ENCODE measurements around the gene COA3. TPM values are rescaled to one million over a fixed set of nuclear protein-coding genes. Genes with fewer than 3 reads are reported as not detected.

Gene COA3
- total RNA-seq, 1 donor from 2014 or later: 93.9 TPM

DNA sequence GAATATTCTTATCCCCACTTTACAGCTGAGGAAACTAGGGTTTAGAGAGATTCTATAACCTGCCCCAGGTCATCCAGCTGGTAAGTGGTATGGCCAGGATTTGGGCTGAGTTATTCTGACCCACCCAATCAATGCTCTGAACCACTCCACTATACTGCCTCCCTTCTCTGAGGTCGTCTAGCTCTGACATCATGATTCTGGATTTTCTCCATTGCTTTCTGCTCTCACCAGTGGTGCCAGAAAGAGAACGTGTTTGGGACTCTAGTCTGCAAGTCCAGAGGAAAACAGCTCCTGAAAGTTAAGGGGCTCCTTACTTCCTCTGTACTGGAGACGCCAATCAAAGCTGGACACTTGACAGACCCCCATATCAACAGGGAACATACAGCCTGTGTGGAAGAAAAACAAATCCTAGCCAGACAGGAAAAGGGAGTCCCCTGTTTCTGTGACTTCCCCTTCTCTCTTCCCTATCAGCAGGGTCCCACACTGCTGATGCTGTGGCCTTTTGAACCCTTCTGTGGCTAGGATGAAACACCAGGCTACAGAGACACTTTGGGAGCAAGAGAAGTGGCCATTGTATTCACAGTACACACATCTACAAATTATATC lies 47.7 kb downstream of the COA3 start:
- Mint-ChIP-seq H3K4me3 (no peak overlapping the region), H3K9me3 (no peaks in the 10 kb centered on the region), H3K4me1 (ENCODE audit: unreplicated experiment) (peaks cover 10% of the 10 kb centered on the region), H3K27me3 (peaks cover 26% of the 10 kb centered on the region), H3K36me3 (no peaks in the 10 kb centered on the region), H3K27ac (no peak overlapping the region)
- no peak for DNase-seq (ENCODE audit: extremely low spot score, unreplicated experiment)
- TF ChIP-seq, protein P1, sequence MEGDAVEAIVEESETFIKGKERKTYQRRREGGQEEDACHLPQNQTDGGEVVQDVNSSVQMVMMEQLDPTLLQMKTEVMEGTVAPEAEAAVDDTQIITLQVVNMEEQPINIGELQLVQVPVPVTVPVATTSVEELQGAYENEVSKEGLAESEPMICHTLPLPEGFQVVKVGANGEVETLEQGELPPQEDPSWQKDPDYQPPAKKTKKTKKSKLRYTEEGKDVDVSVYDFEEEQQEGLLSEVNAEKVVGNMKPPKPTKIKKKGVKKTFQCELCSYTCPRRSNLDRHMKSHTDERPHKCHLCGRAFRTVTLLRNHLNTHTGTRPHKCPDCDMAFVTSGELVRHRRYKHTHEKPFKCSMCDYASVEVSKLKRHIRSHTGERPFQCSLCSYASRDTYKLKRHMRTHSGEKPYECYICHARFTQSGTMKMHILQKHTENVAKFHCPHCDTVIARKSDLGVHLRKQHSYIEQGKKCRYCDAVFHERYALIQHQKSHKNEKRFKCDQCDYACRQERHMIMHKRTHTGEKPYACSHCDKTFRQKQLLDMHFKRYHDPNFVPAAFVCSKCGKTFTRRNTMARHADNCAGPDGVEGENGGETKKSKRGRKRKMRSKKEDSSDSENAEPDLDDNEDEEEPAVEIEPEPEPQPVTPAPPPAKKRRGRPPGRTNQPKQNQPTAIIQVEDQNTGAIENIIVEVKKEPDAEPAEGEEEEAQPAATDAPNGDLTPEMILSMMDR (conservative IDR thresholded peaks at IDR 0.05): no peak

GRCh38 chr17:42748908-42749798 lies 49.4 kb downstream of the COA3 start:
- TF ChIP-seq, protein P1 (conservative IDR thresholded peaks at IDR 0.05): no peak
- Mint-ChIP-seq H3K4me1 (ENCODE audit: unreplicated experiment) (peaks cover 12% of the 10 kb centered on the region), H3K27me3 (peaks cover 17% of the 10 kb centered on the region), H3K4me3 (no peak overlapping the region), H3K27ac (no peak overlapping the region), H3K36me3 (no peaks in the 10 kb centered on the region), H3K9me3 (no peaks in the 10 kb centered on the region)
- DNase-seq (ENCODE audit: extremely low spot score, unreplicated experiment): no peak

GRCh38 chr17:42748202-42748907 lies 50.1 kb downstream of the COA3 start:
- no peak overlapping the region for H3K27ac Mint-ChIP-seq
- H3K27me3 Mint-ChIP-seq: peaks cover 17% of the 10 kb centered on the region
- no peak for DNase-seq (ENCODE audit: extremely low spot score, unreplicated experiment)
- peaks cover 18% of the 10 kb centered on the region for H3K4me1 Mint-ChIP-seq (ENCODE audit: unreplicated experiment)
- no peaks in the 10 kb centered on the region for H3K9me3 Mint-ChIP-seq
- TF ChIP-seq, protein P1 (conservative IDR thresholded peaks at IDR 0.05): no peak
- H3K4me3 Mint-ChIP-seq: no peak overlapping the region
- no peaks in the 10 kb centered on the region for H3K36me3 Mint-ChIP-seq

Small RNA genes lying within 50 kb of the gene (microRNA-seq; reads per million reads assigned to microRNA genes)
- gene MIR6781: 0.83 reads per million

Other genes starting within 250 kb of the COA3 start
- 2.2 and 2.7 TPM in 2 replicates for gene HSD17B1, start 245.8 kb downstream of the COA3 start, total RNA-seq (ENCODE audit: low replicate concordance)
- gene COASY, start 236.6 kb downstream of the COA3 start, total RNA-seq (ENCODE audit: low replicate concordance): 78.0 and 80.8 TPM in 2 replicates
- gene MLX, start 231.6 kb downstream of the COA3 start, total RNA-seq (ENCODE audit: low replicate concordance): 31.3 and 32.3 TPM in 2 replicates
- gene PSMC3IP, start 221.0 kb downstream of the COA3 start, total RNA-seq (ENCODE audit: low replicate concordance): 10.6 and 22.6 TPM in 2 replicates
- gene RETREG3, start 189.3 kb downstream of the COA3 start, total RNA-seq (ENCODE audit: low replicate concordance): 62.9 and 82.6 TPM in 2 replicates
- 44.7 and 63.2 TPM in 2 replicates for gene TUBG1, start 189.0 kb downstream of the COA3 start, total RNA-seq (ENCODE audit: low replicate concordance)
- 18.0 and 24.4 TPM in 2 replicates for gene TUBG2, start 139.4 kb downstream of the COA3 start, total RNA-seq (ENCODE audit: low replicate concordance)
- gene PLEKHH3, start 121.7 kb downstream of the COA3 start, total RNA-seq (ENCODE audit: low replicate concordance): 29.1 and 60.5 TPM in 2 replicates
- 1.2 TPM in 1 of 2 replicates, not detected in the other for gene CCR10, start 116.9 kb downstream of the COA3 start, total RNA-seq (ENCODE audit: low replicate concordance)
- gene CNTNAP1, start 116.2 kb downstream of the COA3 start, total RNA-seq (ENCODE audit: low replicate concordance): 1.00 and 17.8 TPM in 2 replicates
- gene EZH1, start 53.7 kb downstream of the COA3 start, total RNA-seq (ENCODE audit: low replicate concordance): 30.6 and 37.6 TPM in 2 replicates
- 1.5 and 8.3 TPM in 2 replicates for gene RAMP2, start 37.5 kb downstream of the COA3 start, total RNA-seq (ENCODE audit: low replicate concordance)
- 86.9 and 103 TPM in 2 replicates for gene VPS25, start 25.3 kb downstream of the COA3 start, total RNA-seq (ENCODE audit: low replicate concordance)
- gene WNK4, start 18.1 kb downstream of the COA3 start, total RNA-seq (ENCODE audit: low replicate concordance): 2.7 and 4.2 TPM in 2 replicates
- 0.46 TPM in 1 of 2 replicates, not detected in the other for gene CNTD1, start 157 bp upstream of the COA3 start, total RNA-seq (ENCODE audit: low replicate concordance)
- 62.5 and 72.1 TPM in 2 replicates for gene BECN1, start 25.6 kb upstream of the COA3 start, total RNA-seq (ENCODE audit: low replicate concordance)
- gene PSME3, start 34.7 kb upstream of the COA3 start, total RNA-seq (ENCODE audit: low replicate concordance): 116 and 120 TPM in 2 replicates
- gene AOC2, start 45.9 kb upstream of the COA3 start, total RNA-seq (ENCODE audit: low replicate concordance): 2.7 and 3.4 TPM in 2 replicates
- gene AOC3, start 52.5 kb upstream of the COA3 start, total RNA-seq (ENCODE audit: low replicate concordance): 1.5 and 2.4 TPM in 2 replicates
- 1.5 and 2.9 TPM in 2 replicates for gene G6PC1, start 102.1 kb upstream of the COA3 start, total RNA-seq (ENCODE audit: low replicate concordance)
- 37.0 and 60.0 TPM in 2 replicates for gene AARSD1, start 165.8 kb upstream of the COA3 start, total RNA-seq (ENCODE audit: low replicate concordance)
- 1.0 and 1.5 TPM in 2 replicates for gene PTGES3L, start 181.4 kb upstream of the COA3 start, total RNA-seq (ENCODE audit: low replicate concordance)
- 18.2 and 19.7 TPM in 2 replicates for gene RUNDC1, start 181.9 kb upstream of the COA3 start, total RNA-seq (ENCODE audit: low replicate concordance)
- gene RPL27, start 199.7 kb upstream of the COA3 start, total RNA-seq (ENCODE audit: low replicate concordance): 1,148 and 1,194 TPM in 2 replicates
- 6.6 and 8.8 TPM in 2 replicates for gene IFI35, start 208.1 kb upstream of the COA3 start, total RNA-seq (ENCODE audit: low replicate concordance)
- gene VAT1, start 223.7 kb upstream of the COA3 start, total RNA-seq (ENCODE audit: low replicate concordance): 167 and 274 TPM in 2 replicates
- 3.3 and 7.1 TPM in 2 replicates for gene RND2, start 226.5 kb upstream of the COA3 start, total RNA-seq (ENCODE audit: low replicate concordance)